Endothelial cell of hepatic sinusoid (primary cell): ENCODE data around the gene FAM9A.

ENCODE experiments used
- in situ Hi-C: cut with HindIII; loops from 2 replicates; pipeline ENCODE4 v1.10.0; 2017; ENCODE audit warnings: low sequenced_read_pairs

Gene FAM9A

DNA sequence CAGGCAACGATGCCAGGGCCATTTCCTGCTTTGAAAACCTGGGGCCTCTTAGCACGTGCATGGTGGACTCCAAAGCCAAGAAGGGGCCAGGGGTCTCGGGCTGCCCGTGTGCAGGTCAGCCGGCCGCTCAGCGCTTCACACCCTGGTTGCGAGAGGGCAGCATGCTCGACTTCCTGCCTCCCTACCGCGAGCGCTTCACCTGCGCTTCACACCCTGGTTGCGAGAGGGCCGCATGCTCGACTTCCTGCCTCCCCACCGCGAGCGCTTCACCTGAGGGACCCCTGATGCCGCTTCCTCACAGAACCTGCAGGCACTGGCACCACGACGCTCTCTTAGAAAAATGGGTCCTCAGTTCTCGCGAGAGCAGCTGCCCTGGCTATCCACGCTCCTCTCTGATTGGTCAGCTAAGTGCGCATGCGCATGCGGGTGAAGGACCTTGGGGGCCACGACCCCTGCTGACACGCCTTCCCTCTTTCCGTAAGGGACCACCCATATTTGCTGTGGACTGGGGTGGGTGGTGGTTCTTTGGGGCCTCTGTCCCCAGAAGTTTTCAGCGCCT, at the start of gene FAM9A:
FAM9A (minus strand) TSS at position 343 of the 559 bp plus-strand sequence. CDS start 1,212 bp downstream, outside the sequence.
- in situ Hi-C loops, result no loop called here

- in situ Hi-C loops, result no loop called here
Observed at GRCh38 chrX:8850478-8850877, 49.3 kb upstream of the FAM9A start.

DNA sequence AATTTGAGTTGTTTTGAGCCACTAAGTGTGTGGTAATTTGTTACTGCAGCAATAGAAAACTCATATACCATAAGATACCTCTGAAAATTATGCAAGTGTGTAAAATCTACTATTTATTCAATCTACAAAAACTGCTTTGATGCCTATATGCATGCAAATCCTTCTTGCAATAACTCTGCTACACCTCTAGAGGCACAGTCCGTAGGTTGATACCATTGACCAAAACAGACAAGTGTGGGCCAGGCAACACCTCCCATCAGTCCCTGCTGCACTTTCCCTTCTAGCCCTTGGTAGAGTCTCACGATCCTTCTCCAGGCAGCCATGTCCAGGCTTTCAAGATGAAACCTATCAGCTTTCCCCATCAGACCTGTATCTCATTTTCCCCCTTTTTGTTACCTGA, 48.8 kb upstream of the FAM9A start:
- in situ Hi-C loops, result no loop called here

DNA sequence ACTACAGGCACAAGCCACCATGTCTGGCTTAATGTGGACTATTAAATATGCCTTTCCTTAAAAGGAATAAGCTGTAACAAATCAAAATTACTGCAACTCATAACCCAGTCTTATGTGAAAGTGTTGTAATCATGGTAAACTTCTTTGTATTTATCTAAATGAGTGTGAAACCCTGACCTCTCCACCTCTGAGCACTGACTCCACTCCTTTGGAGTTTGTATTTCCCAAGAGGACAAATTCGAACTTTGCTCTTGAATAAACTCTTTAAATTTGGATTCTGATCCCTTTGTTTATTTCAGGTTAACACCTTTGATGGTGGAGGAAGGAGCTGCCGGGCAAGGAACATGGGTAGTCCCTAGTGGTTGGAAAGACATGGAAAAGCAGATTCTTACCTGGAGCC, 48.3 kb upstream of the FAM9A start:
- in situ Hi-C loops, result no loop called here

DNA sequence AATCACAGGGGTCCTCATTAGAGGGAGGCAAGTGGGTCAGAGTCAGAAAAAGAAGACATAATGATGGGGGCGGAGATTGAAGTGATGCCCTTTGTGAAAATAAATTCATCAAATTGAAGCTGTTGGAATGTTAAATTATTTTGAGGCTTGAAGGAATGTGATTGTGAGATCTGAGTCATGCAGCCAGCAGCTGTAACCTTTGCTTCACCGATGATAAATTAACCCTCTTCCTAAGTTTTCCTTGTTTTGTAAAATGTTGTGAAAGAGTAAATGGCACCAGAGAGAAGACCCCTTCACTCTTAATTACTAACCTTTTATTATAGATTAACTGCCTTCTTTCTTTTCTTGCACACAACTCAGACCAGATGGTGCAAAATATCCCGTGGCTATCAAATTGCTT, 47.7 kb upstream of the FAM9A start:
- in situ Hi-C loops, result no loop called here

DNA sequence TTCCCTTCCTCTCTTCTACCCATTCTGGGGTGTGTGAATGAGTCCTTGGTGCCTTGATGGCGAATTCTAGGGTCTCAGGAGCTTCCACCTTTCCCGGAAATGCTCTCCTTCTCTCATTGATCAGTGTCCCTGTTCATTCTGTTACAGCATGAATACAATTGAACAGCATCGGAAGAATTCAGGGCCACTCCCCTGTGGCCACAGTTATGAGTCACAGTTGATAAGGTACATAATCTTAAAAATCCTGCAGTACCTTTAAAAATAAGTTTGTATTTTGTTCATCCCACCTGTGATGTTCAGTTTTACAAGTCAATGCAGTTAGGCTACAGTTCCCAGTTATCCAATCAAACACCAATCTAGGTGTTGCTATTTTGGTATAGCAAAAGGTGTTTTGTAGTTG, 47.3 kb upstream of the FAM9A start:
- in situ Hi-C loops, result no loop called here

DNA sequence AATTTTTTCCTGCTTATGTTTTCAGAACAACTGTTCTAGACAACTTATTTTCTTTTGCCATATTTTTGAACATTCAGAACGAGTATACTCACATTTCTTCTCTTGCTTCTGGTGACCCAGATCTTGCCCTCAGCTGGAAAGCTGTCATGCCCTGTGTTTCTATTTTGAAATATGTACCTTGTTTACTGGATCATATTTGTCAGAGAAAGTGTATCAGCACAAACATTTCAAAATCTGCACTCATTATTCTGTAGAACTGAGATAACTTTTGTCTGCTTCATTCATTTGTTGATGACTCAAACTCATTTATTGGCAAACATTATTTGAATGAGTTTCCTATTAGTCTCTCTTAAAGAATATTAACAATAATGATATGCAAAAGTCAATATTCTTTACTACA, 46.2 kb upstream of the FAM9A start:
- in situ Hi-C loops, result no loop called here

- in situ Hi-C loops, result no loop called here
Observed at GRCh38 chrX:8846266-8846665, 45.1 kb upstream of the FAM9A start.

DNA sequence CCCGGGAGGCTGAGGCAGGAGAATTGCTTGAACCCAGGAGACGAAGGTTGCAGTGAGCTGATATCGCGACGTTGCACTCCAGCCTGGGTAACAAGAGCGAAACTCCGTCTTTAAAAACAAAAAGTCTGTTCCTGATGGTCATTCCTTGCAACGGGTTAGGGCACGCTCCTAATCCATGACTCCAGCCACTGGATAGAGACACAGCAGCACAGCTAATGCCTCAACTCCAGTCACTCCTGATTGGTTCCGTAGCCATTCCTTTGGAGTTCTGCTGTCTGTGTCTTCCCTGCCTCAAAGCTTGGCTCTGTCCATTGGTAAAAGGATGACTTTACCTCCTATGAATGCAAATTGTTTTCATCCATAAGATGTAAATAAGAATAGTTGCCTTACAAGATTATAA, 44.3 kb upstream of the FAM9A start:
- in situ Hi-C loops, result no loop called here

DNA sequence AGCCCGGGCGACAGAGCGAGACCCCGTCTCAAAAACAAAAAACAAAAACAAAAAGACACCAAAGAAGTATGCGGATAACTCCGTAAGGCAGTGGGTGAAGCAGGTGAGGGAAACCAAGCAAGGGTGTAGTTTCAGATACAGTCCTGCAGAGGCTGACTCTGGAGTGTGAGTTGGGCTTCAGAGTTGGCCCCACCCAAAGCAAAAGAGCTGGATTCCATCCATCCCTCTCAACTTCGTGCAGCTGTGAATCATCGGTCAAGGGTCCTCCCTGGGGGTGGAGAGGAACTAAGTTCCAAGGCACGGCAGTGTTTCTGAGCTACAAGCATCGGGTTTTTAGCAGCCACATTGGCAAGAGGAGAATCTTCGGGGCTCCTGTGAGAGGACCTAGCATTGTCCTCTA, 43.9 kb upstream of the FAM9A start:
- in situ Hi-C loops, result no loop called here

DNA sequence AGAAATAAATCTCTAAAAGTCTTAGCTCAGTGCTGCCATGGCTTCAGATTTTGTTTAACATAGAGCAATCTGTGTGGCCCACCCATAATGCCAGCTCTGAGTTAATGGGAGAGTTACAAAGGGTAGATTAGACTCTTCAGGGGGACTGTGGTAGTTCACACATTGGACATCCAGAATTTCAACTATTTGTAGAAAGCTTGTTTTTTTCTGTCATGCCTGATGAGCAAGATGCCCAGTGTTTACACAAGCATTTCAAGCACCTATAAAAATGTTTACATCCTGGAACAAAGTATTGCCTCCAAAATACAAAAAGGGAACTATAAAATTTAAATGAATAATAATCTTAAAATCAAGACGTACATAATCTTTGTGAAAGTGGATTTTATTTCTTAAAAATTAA, 43.0 kb upstream of the FAM9A start:
- in situ Hi-C loops, result no loop called here

GRCh38 chrX:8841911-8842310, 40.7 kb upstream of the FAM9A start:
- in situ Hi-C loops, result no loop called here

DNA sequence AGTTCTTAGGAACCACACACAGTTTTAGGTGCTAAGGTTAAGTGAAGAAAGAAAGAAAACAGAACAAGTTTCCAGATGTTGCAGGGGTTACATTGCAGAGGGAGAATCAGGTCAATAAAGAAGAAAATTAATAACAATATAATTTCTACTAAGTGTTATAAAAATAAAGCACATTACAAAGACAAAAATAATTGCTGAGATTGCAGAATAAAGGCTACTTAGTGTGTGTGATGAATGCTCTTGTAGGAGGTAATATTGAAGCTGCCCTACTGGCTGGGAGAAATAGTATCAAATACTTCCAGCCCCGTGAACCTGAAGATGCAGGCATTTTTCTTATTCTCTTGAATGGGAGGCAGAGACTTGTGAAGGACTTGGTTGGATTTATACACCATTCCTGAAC, 33.2 kb upstream of the FAM9A start:
- in situ Hi-C loops, result no loop called here

- in situ Hi-C loops, result no loop called here
Observed at GRCh38 chrX:8832582-8833378, 31.6 kb upstream of the FAM9A start.

DNA sequence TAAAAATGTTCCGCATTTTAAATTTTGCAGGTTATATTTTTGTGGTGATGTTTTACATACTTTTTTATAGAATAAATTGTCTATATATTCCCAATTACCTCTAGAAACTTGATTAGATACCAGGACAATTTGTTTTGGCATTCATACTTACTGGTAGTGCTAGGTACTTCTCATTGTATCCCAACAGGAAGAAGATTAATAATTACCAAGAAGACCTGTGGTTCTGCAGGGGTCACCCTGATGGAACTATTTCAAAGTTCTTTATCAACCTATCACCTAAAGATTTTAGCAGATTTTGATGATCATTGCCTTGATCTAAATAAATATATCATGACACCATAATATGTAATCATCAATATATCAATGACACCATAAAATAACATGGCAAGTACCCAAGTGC, 22.5 kb upstream of the FAM9A start:
- in situ Hi-C loops, result no loop called here

DNA sequence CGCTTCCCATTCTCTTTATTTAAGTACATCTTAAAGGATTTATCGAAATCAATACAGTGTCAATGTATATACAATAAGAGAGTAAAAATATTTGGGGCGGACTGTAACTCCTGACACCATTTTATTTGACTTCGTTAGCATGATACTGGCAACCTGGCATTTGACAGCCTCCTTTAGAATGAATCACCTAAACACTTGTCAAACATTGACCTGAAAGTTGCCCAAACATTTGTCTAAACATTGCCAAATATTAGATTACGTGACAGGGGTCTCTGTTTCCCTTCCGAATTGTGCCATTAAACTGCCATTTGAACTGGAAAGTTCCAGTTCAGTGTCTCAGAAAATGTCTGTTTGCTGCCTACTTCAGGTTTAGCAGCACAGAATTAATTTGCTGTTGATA, 20.8 kb upstream of the FAM9A start:
- in situ Hi-C loops, result no loop called here

DNA sequence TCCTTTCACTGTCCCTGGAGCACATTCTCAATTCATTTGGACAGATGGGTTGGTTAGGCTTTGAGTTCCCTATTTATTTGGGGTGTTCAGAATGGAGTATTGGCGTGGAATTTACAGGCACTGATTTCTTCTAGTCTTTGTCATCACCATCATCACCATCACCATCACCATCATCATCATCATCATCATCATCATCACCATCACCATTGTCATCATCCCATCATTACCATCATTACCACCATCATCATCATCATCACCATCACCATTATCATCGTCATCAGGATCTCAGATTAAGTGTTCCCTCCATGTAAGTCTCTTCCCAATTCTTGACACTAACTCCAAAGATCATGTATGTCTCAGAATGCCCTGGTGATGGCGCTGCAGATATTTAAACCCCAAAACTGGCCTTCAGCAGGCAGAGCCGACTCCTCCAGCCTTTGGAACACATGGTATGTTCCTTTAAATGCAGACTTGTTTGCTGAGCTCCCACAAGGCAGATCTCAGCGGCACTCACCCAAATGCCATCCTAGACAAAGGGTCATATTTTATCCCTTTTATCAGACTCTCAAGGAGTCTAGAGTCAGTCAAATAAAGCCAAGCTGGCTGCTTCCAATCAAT, 19.8 kb upstream of the FAM9A start:
- in situ Hi-C loops, result no loop called here

- in situ Hi-C loops, result no loop called here
Observed at GRCh38 chrX:8815460-8816065, 14.4 kb upstream of the FAM9A start.

GRCh38 chrX:8813036-8813435, 11.9 kb upstream of the FAM9A start:
- in situ Hi-C loops, result loop anchor here (5.0 kb wide), 1 partner anchor 66 kb away; no protein-coding TSS in a partner anchor

DNA sequence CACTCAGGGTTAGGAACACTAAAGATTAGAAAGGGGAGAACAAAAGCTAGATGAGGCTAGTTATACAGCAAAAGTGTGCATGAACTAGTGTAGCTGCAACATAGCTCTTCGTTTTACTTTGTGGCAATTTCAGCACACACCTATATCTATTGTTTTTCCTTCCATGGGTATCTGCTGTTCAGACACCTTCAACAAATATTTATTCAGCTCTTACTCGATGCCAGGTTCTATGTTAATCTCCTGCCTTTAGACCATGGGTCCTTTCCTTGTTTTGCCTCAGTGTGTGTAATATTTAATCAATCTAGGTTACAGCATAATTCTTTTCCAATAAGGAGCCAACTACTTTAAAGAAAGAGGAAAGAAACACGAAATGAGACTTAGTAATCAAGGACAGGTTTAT, 10.4 kb upstream of the FAM9A start:
- in situ Hi-C loops, result loop anchor here (5.0 kb wide), 1 partner anchor 64 kb away; no protein-coding TSS in a partner anchor

- in situ Hi-C loops, result no loop called here
Observed at GRCh38 chrX:8808661-8809060, 7.5 kb upstream of the FAM9A start.

- in situ Hi-C loops, result no loop called here
Observed at GRCh38 chrX:8805974-8806373, 4.8 kb upstream of the FAM9A start.
